Measurements from ENCODE around the gene MARCHF2. TPM values are rescaled to one million over a fixed set of nuclear protein-coding genes. Genes with fewer than 3 reads are reported as not detected.
"Not testable (repeated sequence)": the region's sequence is repeated elsewhere in the genome, so short reads cannot be mapped to it uniquely, and the experiment has no call there.

Gene MARCHF2
- total and polyA plus RNA-seq, 4 donors: 50.1 to 70.5 (median 61.7) TPM

DNA sequence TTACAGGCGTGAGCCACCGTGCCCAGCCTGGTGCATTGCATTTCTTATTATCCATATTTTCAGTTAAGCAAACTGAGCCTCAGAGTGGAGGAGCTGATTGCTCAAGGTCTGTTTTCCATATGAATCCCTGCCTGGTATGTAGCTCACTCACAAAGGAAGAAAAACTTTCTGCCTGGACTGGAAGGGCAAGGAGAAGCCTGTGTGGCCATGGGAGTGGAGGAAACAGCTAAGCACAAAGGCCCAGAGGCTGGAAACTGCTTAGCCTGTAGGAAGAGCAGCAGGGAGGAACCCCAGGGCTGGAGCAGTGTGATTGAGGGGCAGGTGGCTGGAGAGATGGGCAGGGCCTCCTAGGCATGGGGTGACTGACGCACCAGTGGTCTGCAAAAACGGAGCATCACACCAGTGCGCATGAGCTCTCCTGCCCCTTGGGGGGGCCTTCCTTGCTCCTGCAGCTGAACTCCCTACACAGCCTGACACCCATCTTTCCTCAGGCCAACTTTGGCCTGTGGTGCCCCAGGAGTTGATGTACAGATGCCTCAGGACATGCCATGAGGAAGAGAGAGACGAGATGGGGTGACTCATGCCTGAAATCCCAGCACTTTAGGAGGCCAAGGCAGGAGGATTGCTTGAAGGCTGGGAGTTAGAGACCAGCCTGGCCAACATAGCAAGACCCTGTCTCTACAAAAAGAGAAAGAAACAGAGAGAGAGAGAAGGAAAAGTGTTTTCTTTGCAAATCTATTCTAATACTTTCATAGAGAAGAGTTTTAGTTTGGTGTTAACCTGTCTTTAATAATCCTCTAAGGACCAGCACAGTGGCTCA, 28.8 kb downstream of the MARCHF2 start:
- Histone ChIP-seq H3K36me3 (ENCODE audit: control insufficient read depth in 1 of 2, insufficient read depth in 2 of 2, low read length in 1 of 2) (no peaks in the 10 kb centered on the region), H3K9me3 (ENCODE audit: control insufficient read depth, low read length) (no peaks in the 10 kb centered on the region), H3K27me3 (ENCODE audit: control insufficient read depth in 1 of 2, insufficient read depth in 2 of 2, low read length in 1 of 2) (no peaks in the 10 kb centered on the region), H3K4me3 (ENCODE audit: low read length in 2 of 2) (no peak overlapping the region), H3K4me1 (ENCODE audit: control insufficient read depth in 1 of 2, insufficient read depth in 2 of 2, low read length in 2 of 2) (peaks cover 0 to 2% of the 10 kb centered on the region in 2 donors), H3K27ac (ENCODE audit: low read depth in 1 of 2, low read length in 2 of 2) (no peak overlapping the region)
- no peak for ATAC-seq (ENCODE audit: low FRiP score)
- intact Hi-C loops (cut with DNase I): no loop called here
- peak; percentile 6 to 7 for DNase-seq
- WGBS, 2 donors: 84% methylated on average over 6 of the region's 6 CpGs

DNA sequence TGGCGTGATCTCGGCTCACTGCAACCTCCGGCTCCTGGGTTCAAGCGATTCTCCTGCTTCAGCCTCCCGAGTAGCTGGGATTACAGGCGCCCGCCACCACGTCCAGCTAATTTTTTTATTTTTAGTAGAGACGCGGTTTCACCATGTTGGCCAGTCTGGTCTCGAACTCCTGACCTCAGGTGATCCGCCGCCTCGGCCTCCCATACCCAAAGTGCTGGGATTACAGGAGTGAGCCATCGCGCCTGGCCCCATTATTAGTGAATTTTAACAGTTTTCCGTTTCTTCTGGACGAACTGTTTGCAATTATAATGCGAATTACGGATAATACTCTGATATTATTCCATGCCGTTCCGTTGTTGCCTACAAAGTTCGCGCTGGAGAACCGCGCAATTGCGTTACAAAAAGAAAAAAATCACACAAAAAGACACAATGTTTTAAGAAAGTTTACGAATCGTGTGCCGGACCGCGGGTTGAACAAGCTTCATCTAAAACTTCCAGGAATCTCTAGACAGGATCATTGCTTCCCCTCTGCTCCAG, 31.1 kb downstream of the MARCHF2 start:
- H3K9me3 ChIP-seq (ENCODE audit: control insufficient read depth, low read length); ATAC-seq (ENCODE audit: low FRiP score); H3K36me3 ChIP-seq (ENCODE audit: control insufficient read depth in 1 of 2, insufficient read depth in 2 of 2, low read length in 1 of 2); H3K4me1 ChIP-seq (ENCODE audit: control insufficient read depth in 1 of 2, insufficient read depth in 2 of 2, low read length in 2 of 2); intact Hi-C loops (cut with DNase I); H3K27me3 ChIP-seq (ENCODE audit: control insufficient read depth in 1 of 2, insufficient read depth in 2 of 2, low read length in 1 of 2): not testable (repeated sequence)
- H3K4me3 ChIP-seq (ENCODE audit: low read length in 2 of 2): peak overlapping the region; percentile 56 to 58
- DNase-seq: peak in 1 of 2 donors; percentile 30
- H3K27ac ChIP-seq (ENCODE audit: low read depth in 1 of 2, low read length in 2 of 2): peak overlapping the region in 1 of 2 donors; percentile 52
- 23 to 27% methylated on average over 32 of the region's 32 CpGs for WGBS, 2 donors

DNA sequence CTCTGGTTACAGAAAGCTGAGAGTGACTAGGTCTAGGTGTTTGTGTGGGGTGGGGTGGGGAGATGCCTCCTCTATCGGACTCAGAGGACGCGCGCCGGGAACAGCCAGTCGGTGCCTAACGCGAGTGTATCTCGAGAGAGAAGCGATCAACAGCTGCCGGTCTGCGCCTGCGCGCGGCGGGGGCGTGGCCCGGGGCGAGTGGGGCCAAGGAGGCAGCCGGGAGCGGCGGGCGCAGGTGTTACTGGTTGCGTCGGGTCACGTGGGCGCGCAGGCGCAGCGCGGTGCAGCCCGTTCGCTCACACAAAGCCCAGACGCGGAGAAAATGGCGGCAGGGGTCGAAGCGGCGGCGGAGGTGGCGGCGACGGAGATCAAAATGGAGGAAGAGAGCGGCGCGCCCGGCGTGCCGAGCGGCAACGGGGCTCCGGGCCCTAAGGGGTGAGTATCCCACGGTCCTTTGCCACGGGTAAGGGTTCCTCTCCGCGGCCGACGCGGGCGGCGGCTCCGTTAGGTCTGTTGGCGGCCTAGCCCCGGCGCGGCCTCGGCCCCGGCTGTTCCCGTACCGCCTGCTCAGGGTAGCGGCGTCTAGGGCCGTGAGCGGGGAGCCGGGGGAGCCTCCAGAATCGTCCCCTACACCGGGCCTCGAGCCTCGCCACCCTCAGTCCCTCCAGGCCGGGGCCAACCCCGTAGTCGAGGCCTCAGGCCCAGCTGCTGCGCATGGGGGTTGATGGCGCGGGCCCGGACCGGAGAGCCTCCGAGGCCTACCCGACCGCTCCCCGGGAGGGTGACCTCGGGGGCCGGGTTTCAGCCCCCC, 31.8 kb downstream of the MARCHF2 start, which contains the start of gene HNRNPM:
Gene HNRNPM, plus strand, starts transcription at position 299 of the 811 bp plus-strand sequence. Its CDS starts 24 bp downstream, at position 323.
- Histone ChIP-seq H3K36me3 (ENCODE audit: control insufficient read depth in 1 of 2, insufficient read depth in 2 of 2, low read length in 1 of 2) (no peaks in the 10 kb centered on the region), H3K4me1 (ENCODE audit: control insufficient read depth in 1 of 2, insufficient read depth in 2 of 2, low read length in 2 of 2) (peaks cover 0 to 3% of the 10 kb centered on the region in 2 donors), H3K27me3 (ENCODE audit: control insufficient read depth in 1 of 2, insufficient read depth in 2 of 2, low read length in 1 of 2) (no peaks in the 10 kb centered on the region), H3K27ac (ENCODE audit: low read depth in 1 of 2, low read length in 2 of 2) (peak within 1 kb of the TSS; percentile 81), H3K4me3 (ENCODE audit: low read length in 2 of 2) (peak within 1 kb of the TSS; percentile 65 to 95), H3K9me3 (ENCODE audit: control insufficient read depth, low read length) (no peaks in the 10 kb centered on the region)
- WGBS, 2 donors: 1% methylated on average over 82 to 93 of the region's 93 CpGs
- intact Hi-C loops (cut with DNase I): loop anchor here in 1 of 2 donors (5.0 kb wide), 1 partner anchor 33 kb away; the partner anchor contains the start of gene MARCHF2
- DNase-seq: peak; percentile 100
- ATAC-seq (ENCODE audit: low FRiP score): peak; percentile 99

DNA sequence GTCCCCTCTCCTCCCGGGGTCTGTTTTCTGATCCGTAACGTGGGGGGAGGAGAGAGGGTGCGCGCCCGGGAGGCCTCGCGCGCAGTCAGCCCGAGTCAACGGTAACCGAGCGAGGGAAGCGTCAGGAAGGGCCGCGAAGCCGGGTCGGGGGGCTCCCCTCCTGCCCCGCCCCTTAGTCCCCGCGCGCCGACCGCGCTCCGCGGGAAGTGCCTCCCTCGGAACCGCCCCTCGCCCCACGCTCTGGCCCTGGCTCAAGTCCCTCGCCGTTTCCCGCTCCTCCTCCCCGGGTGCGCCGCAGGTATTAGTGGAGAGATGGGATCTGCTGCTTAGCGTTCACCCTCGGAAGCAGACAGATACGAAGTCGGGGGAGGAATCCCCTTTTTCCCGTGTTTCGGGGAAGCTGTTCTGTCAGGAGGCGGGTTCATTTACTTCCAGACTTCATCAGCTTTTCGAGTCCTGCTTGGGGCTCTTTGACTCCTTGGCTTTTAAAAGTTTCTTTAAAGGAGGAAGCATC, 32.4 kb downstream of the MARCHF2 start:
- H3K4me3 ChIP-seq (ENCODE audit: low read length in 2 of 2): peak overlapping the region; percentile 65 to 95
- ATAC-seq (ENCODE audit: low FRiP score): peak; percentile 73
- DNase-seq: peak; percentile 74 to 90
- H3K4me1 ChIP-seq (ENCODE audit: control insufficient read depth in 1 of 2, insufficient read depth in 2 of 2, low read length in 2 of 2): peaks cover 0 to 4% of the 10 kb centered on the region in 2 donors
- H3K9me3 ChIP-seq (ENCODE audit: control insufficient read depth, low read length): no peaks in the 10 kb centered on the region
- H3K27me3 ChIP-seq (ENCODE audit: control insufficient read depth in 1 of 2, insufficient read depth in 2 of 2, low read length in 1 of 2): no peaks in the 10 kb centered on the region
- 0% methylated on average over 13 to 45 of the region's 45 CpGs for WGBS, 2 donors
- intact Hi-C loops (cut with DNase I): loop anchor here in 1 of 2 donors (5.0 kb wide), 1 partner anchor 33 kb away; the partner anchor contains the start of gene MARCHF2
- no peaks in the 10 kb centered on the region for H3K36me3 ChIP-seq (ENCODE audit: control insufficient read depth in 1 of 2, insufficient read depth in 2 of 2, low read length in 1 of 2)
- peak overlapping the region; percentile 81 for H3K27ac ChIP-seq (ENCODE audit: low read depth in 1 of 2, low read length in 2 of 2)

DNA sequence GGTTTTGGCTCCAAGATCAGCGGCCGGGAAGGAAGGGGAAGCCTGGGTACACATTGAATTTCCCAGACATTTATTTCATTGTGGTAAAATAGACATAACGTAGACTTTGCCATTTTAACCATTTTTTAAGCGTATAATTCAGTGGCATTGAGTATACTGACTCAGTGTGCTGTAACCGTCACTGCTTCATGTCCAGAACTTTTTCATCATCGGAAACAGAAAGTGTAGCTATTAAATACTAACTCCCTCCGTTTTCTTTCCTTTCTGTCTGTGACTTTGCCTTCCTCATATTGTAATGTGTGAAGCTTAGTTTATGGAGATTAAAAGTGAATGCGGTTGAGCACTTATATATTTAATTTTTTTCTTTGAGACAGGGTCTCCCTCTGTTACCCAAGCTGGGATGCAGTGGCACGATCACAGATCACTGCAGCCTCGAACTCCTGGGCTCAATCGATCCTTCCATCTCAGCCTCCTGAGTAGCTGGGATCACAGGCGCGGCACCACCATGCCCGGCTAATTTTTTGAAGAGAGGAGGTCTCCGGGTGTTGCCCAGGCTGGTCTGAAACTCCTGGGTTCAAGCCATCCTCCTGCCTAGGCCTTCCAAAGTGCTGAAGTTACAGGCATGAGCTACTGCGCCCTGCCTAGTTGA, 33.1 kb downstream of the MARCHF2 start:
- 22% methylated on average over 16 of the region's 16 CpGs for WGBS, 2 donors
- Histone ChIP-seq H3K4me3 (ENCODE audit: low read length in 2 of 2) (peak overlapping the region; percentile 65 to 95), H3K27me3 (ENCODE audit: control insufficient read depth in 1 of 2, insufficient read depth in 2 of 2, low read length in 1 of 2) (no peaks in the 10 kb centered on the region), H3K9me3 (ENCODE audit: control insufficient read depth, low read length) (no peaks in the 10 kb centered on the region), H3K36me3 (ENCODE audit: control insufficient read depth in 1 of 2, insufficient read depth in 2 of 2, low read length in 1 of 2) (no peaks in the 10 kb centered on the region), H3K27ac (ENCODE audit: low read depth in 1 of 2, low read length in 2 of 2) (peak overlapping the region in 1 of 2 donors; percentile 9), H3K4me1 (ENCODE audit: control insufficient read depth in 1 of 2, insufficient read depth in 2 of 2, low read length in 2 of 2) (peaks cover 0 to 4% of the 10 kb centered on the region in 2 donors)
- ATAC-seq (ENCODE audit: low FRiP score) (no peak), DNase-seq (peak in 1 of 2 donors; percentile 13)
- intact Hi-C loops (cut with DNase I): loop anchor here in 1 of 2 donors (5.0 kb wide), 1 partner anchor 34 kb away; the partner anchor contains the start of gene MARCHF2

DNA sequence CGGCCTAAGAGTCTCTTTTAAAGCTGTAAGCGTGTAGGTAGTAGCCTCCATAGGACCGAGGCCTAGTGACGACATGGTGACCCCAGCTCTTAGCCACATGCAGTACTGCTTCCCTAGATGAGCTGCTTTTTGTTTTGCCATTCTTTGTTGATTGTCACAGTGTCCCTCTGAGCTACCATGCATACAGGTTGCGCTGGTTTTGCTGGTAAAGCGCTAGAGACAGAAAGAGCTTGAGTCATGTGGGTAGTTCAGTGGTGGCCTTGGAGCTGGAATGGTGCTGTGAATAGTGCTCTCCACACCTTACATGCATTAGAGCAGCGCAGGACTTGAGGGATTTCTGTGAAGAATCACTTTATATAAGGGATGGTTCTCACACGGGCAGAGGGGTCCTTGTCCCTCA, 36.7 kb downstream of the MARCHF2 start:
- Histone ChIP-seq H3K9me3 (ENCODE audit: control insufficient read depth, low read length) (no peaks in the 10 kb centered on the region), H3K36me3 (ENCODE audit: control insufficient read depth in 1 of 2, insufficient read depth in 2 of 2, low read length in 1 of 2) (peaks cover 0 to 2% of the 10 kb centered on the region in 2 donors), H3K27ac (ENCODE audit: low read depth in 1 of 2, low read length in 2 of 2) (no peak overlapping the region), H3K27me3 (ENCODE audit: control insufficient read depth in 1 of 2, insufficient read depth in 2 of 2, low read length in 1 of 2) (no peaks in the 10 kb centered on the region), H3K4me3 (ENCODE audit: low read length in 2 of 2) (no peak overlapping the region), H3K4me1 (ENCODE audit: control insufficient read depth in 1 of 2, insufficient read depth in 2 of 2, low read length in 2 of 2) (peaks cover 5 to 8% of the 10 kb centered on the region in 2 donors)
- ATAC-seq (ENCODE audit: low FRiP score): no peak
- intact Hi-C loops (cut with DNase I): loop anchor here in 1 of 2 donors (5.0 kb wide), 1 partner anchor 38 kb away; the partner anchor contains the start of gene MARCHF2
- WGBS, 2 donors: 70 to 81% methylated on average over 7 of the region's 8 CpGs
- DNase-seq: no peak

DNA sequence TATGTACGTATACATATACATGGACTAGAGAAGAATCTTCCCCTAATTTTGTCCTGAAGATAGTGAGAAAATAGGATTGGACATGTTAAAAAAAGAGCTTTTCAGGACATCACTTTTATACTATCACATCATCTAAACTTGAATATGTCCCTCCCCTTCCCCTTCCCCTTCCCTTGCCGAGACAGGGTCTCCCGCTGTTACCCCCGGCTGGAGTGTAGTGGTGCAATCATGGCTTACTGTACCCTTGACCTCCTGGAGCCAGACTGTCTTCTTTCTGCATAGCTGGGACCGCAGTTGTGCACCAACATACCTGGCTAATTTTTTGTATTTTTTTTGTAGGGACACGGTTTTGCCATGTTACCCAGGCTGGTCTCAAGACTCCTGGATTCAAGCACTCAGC, 38.3 kb downstream of the MARCHF2 start:
- peaks cover 0 to 4% of the 10 kb centered on the region in 2 donors for H3K36me3 ChIP-seq (ENCODE audit: control insufficient read depth in 1 of 2, insufficient read depth in 2 of 2, low read length in 1 of 2)
- peak overlapping the region in 1 of 2 donors; percentile 14 for H3K27ac ChIP-seq (ENCODE audit: low read depth in 1 of 2, low read length in 2 of 2)
- H3K9me3 ChIP-seq (ENCODE audit: control insufficient read depth, low read length): no peaks in the 10 kb centered on the region
- H3K4me3 ChIP-seq (ENCODE audit: low read length in 2 of 2): no peak overlapping the region
- DNase-seq (peak in 1 of 2 donors; percentile 9), ATAC-seq (ENCODE audit: low FRiP score) (no peak)
- WGBS, 2 donors: 68 to 70% methylated on average over 6 of the region's 6 CpGs
- H3K27me3 ChIP-seq (ENCODE audit: control insufficient read depth in 1 of 2, insufficient read depth in 2 of 2, low read length in 1 of 2): no peaks in the 10 kb centered on the region
- intact Hi-C loops (cut with DNase I): no loop called here
- peaks cover 5 to 8% of the 10 kb centered on the region in 2 donors for H3K4me1 ChIP-seq (ENCODE audit: control insufficient read depth in 1 of 2, insufficient read depth in 2 of 2, low read length in 2 of 2)

Data from aorta (tissue), 5 donors.